Measurements from ENCODE around the gene FHIP1B.
A peak's percentile ranks its signal among the peaks of the same experiment; 100 is the strongest.

The FHIP1B gene

DNA sequence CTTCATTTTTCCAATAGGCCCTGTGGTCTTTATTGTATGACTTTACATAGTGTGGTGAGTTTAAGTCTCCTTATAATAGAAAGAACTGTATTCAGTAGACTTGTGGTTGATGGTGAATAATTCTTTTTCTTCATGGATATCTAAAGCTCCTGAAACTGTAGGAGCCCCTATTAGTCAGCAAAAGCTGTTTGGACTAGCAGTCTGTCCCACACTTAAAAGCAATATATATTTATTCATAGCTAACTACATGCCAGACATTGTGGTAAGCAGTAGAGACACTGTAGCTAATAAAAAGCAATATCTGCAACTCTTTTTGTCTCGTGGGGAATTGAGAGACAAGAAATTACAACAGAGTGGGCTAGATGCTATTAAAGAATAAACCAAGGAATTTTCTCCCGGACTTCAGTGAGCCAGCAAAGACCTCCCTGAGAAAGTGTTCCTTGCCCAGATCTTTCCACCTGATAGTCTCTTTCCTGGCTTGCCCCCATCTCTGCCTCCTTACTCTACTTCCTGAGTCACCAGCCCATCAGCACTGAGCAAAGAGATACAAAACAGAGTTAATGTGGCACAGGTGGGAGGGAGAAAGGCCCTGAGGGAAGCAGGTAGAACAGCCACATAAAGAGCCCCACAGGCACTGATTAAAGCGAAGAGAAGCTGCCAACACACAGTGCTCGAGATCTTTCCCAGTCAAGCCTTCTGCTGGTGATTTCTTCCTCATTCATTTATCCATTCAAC lies 36.8 kb downstream of the FHIP1B start:
- H3K4me1 Mint-ChIP-seq, result peaks cover 27% of the 10 kb centered on the region
- no peaks in the 10 kb centered on the region for H3K9me3 Mint-ChIP-seq
- H3K27me3 Mint-ChIP-seq, result no peaks in the 10 kb centered on the region

DNA sequence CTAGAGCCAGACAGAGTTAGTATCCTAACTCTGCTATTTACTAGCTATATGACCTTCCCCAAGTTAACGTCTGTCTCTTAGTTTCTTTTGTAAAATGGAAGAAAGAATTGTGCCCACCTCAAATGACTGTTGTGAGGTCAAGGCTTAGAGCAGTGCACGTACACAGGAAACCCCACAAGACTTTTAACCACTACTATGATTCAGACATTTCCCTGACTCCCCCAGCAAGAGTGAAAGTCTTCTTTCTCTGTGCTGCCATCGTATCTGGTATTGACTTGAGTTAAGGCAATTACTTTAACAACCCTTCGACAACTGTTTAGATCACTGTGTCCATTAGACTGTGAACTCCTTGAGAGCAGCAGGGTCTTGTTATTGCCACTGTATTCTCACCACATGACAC lies 38.0 kb downstream of the FHIP1B start:
- Mint-ChIP-seq H3K27me3 (no peaks in the 10 kb centered on the region), H3K27ac (no peak overlapping the region), H3K4me1 (peaks cover 20% of the 10 kb centered on the region), H3K4me3 (peak overlapping the region in 1 of 2 donors; percentile 24), H3K9me3 (no peaks in the 10 kb centered on the region)
- ATAC-seq (peak; percentile 87), DNase-seq (peak; percentile 19 to 24)

More for the DNA sequence above, 36.8 kb downstream of the FHIP1B start:
- Mint-ChIP-seq H3K4me3 (no peak overlapping the region), H3K27ac (peak overlapping the region in 1 of 2 donors; percentile 21)
- DNase-seq (no peak), ATAC-seq (no peak)

DNA sequence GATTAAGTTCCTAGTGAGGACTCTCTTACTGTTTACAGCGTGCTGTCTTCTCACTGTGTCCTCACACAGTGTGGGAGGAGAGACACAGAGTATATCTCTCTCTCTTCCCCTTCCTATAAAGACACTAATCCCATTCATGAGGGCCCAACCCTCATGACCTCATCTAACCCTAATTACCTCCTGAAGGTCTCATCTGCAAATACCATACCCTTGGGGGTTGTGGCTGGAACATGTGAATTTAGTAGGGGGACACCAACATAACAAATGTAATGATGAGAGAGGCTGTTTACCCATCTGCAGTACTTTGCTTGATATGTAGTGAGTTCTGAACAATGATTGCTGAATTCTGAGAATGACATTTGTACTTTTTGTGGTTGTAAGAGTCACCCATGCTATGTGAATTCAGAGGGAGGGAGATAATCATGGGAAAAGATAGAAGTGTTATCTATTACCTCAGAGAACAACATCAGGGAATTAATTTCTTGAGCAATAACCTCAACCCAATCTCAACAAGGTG lies 40.3 kb downstream of the FHIP1B start:
- ATAC-seq (peak; percentile 59), DNase-seq (no peak)
- Mint-ChIP-seq H3K27me3 (no peaks in the 10 kb centered on the region), H3K9me3 (no peaks in the 10 kb centered on the region), H3K27ac (no peak overlapping the region), H3K4me3 (no peak overlapping the region), H3K4me1 (peaks cover 10% of the 10 kb centered on the region)

GRCh38 chr11:6191742-6192141 lies 42.7 kb downstream of the FHIP1B start:
- H3K9me3 Mint-ChIP-seq, result no peaks in the 10 kb centered on the region
- no peak overlapping the region for H3K27ac Mint-ChIP-seq
- no peak for ATAC-seq

DNA sequence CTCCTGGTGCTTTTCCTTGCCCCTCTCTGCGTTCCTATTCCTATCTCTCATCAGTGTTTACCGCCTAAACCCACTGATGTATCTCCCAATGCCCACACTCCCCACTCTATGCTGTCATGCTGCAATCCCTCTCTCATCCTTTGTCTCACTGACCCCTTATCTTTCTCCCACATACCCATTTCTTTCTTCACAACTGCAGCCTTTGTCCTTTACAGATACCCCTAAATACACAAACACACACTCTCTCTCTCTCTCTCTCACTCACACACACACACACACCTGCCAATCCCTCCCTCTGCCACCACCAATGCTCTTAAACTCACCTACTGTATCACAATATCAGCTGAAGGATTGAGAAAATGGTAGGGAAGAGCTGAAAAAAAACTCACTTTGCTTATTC lies 59.0 kb downstream of the FHIP1B start:
- Mint-ChIP-seq H3K4me3 (no peak overlapping the region), H3K9me3 (no peaks in the 10 kb centered on the region), H3K27ac (no peak overlapping the region), H3K27me3 (no peaks in the 10 kb centered on the region), H3K4me1 (no peaks in the 10 kb centered on the region)
- no peak for ATAC-seq
- DNase-seq, result no peak

More at GRCh38 chr11:6191742-6192141, 42.7 kb downstream of the FHIP1B start:
- no peak overlapping the region for H3K4me3 Mint-ChIP-seq
- no peaks in the 10 kb centered on the region for H3K27me3 Mint-ChIP-seq
- peaks cover 10% of the 10 kb centered on the region for H3K4me1 Mint-ChIP-seq
- no peak for DNase-seq

DNA sequence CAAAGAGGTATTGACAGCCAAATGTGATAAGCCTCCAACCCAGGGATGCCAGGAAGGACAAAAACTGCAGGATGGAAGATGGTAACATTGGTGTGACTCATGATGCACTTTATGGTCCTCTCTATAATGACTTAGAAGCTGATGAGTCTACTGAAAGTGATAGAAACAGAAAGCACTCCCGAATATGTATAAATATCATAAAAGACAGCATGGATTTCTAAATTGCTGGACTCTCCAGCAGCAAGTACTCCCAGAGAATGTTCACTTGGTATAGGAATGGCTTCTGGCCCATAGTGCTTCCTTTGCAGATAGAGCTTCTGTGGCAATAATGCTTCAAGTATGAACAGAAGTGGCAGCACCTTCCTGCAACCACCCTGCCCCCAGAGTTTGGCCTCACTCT lies 64.2 kb downstream of the FHIP1B start, which contains the start of gene OR52B2:
OR52B2 (minus strand) TSS at position 101 of the 400 bp plus-strand sequence; CDS start at position 101, 0 bp downstream.
- Mint-ChIP-seq H3K9me3 (no peaks in the 10 kb centered on the region), H3K4me3 (no peak within 1 kb of the TSS), H3K27ac (no peak within 1 kb of the TSS), H3K27me3 (no peaks in the 10 kb centered on the region), H3K4me1 (no peaks in the 10 kb centered on the region)
- DNase-seq, result no peak
- ATAC-seq, result no peak
